ENCODE results near the gene ACSS1. TPM values are rescaled to one million over a fixed set of nuclear protein-coding genes. Genes with fewer than 3 reads are reported as not detected.

The ACSS1 gene
- total RNA-seq, 1 experiment from 2014 or later: 0.61 TPM

DNA sequence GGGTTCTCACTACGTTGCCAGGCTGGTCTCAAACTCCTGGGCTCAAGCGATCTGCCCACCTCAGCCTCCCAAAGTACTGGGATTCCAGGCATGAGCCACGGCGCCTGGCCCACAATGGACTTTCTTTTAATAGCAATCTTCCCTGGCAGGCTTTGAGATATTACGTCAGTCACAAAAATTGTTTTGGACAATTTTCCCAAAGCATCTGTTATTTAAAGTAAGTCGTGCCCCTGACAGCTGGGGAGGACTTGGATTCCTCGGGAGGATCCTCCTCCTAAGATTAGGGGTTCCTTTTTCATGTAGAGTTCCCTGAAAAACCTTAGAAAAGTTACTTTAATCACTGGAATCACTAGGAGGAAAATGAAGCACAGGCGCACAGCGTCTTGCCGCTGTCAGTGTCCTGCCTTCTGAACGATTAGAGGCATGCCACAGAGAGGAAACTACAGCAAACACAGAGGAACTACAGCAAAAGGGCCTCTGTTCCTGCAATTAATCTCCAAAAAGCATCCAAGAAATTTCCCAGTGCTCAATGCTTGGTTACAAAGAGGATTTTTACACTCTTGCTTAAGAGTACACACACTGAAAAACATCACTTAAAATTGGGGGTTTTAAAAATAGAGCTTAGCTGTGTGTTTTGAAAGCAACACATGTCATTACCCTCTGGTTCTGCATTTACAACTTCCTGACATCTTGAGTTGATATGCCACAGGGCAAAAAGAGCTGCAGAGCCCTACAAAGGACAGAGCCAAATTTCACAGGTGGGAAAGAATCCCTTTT is 4.5 kb downstream of the ACSS1 start:
- Histone ChIP-seq H3K4me2 (ENCODE audit: insufficient read depth, insufficient read length, low read length) (no peak overlapping the region), H2AFZ (ENCODE audit: low read length) (no peak overlapping the region), H2AK5ac (ENCODE audit: insufficient read length, low read length) (no peak overlapping the region), H3K79me2 (ENCODE audit: insufficient read depth, low read length) (no peaks in the 10 kb centered on the region), H2BK12ac (ENCODE audit: insufficient read length, low read depth, low read length) (no peak overlapping the region), H3K4me1 (ENCODE audit: insufficient read depth, low read length) (no peaks in the 10 kb centered on the region), H2BK5ac (ENCODE audit: insufficient read length, low read length) (no peak overlapping the region), H4K5ac (ENCODE audit: insufficient read length, low read depth, low read length) (no peak overlapping the region), H3K23ac (ENCODE audit: insufficient read length, low read depth, low read length) (no peak overlapping the region), H2BK120ac (ENCODE audit: low read depth, low read length, poor library complexity, severe bottlenecking) (no peak overlapping the region), H3K9ac (ENCODE audit: extremely low read depth, insufficient read length, low read length) (no peak overlapping the region), H3K9me3 (ENCODE audit: control insufficient read depth, low read depth, low read length) (no peaks in the 10 kb centered on the region), H4K8ac (replicated peaks; ENCODE audit: insufficient read length, low read depth, low read length) (no peak overlapping the region), H2BK15ac (ENCODE audit: low read depth, low read length) (no peak overlapping the region), H3T11ph (ENCODE audit: low read length) (no peak overlapping the region), H2BK20ac (ENCODE audit: low read depth, low read length, poor library complexity, severe bottlenecking) (no peak overlapping the region), H3K14ac (ENCODE audit: insufficient read depth, low read length) (no peak overlapping the region), H3K4ac (ENCODE audit: low read depth, low read length) (no peak overlapping the region), H4K20me1 (ENCODE audit: control insufficient read depth, insufficient read depth, insufficient read length) (no peaks in the 10 kb centered on the region), H3K56ac (ENCODE audit: insufficient read length, low read depth, low read length) (no peak overlapping the region), H3K27me3 (ENCODE audit: insufficient read depth, low read length) (peaks cover 27% of the 10 kb centered on the region; the same call in 1 of the 2 replicates), H3K23me2 (ENCODE audit: insufficient read length, low read depth, low read length, poor library complexity, severe bottlenecking) (peaks cover 16% of the 10 kb centered on the region), H4K91ac (ENCODE audit: insufficient read length, low read depth, low read length) (no peak overlapping the region), H3K18ac (ENCODE audit: insufficient read length, low read depth, low read length) (no peak overlapping the region), H3K27ac (ENCODE audit: insufficient read length, low read depth, low read length) (no peak overlapping the region), H3K79me1 (ENCODE audit: insufficient read depth, low read depth, low read length, poor library complexity, severe bottlenecking) (no peaks in the 10 kb centered on the region)
- H3K27me3 Mint-ChIP-seq (ENCODE audit: low read depth): peaks cover 70% of the 10 kb centered on the region
- no peak for DNase-seq
- H3K27ac Mint-ChIP-seq: no peak overlapping the region
- TF ChIP-seq CTCF (conservative IDR thresholded peaks at IDR 0.05): no peak
- no peak overlapping the region for H3K4me3 Mint-ChIP-seq
- no peaks in the 10 kb centered on the region for H3K36me3 Mint-ChIP-seq (ENCODE audit: insufficient read depth in 1 of 3, low read depth in 3 of 3)
- H3K9me3 Mint-ChIP-seq: no peaks in the 10 kb centered on the region
- no CpG with 5 or more reads among the region's 11 CpGs for WGBS (ENCODE audit: extremely low coverage, insufficient read length, low lambda C conversion rate)
- H3K4me1 Mint-ChIP-seq: peaks cover 10% of the 10 kb centered on the region in 2 experiments; a peak in 3 of 4 replicates

Measured in H9 (cell line).